Pancreas (tissue), 10 donors: Measurements from ENCODE around the gene MAB21L1. TPM values are rescaled to one million over a fixed set of nuclear protein-coding genes. Genes with fewer than 3 reads are reported as not detected.

Experiments
- ATAC-seq, 4 donors: fragments of 200-7000 bp; cut with Tn5 transposase; one replicate each; pipeline versions ENCODE4 v1.8.0 to v1.9.1; 2020; ENCODE audit warnings: mild to moderate bottlenecking in 4 of 4, moderate library complexity in 4 of 4
- DNase-seq, 6 donors: peaks; one replicate each; pipeline ENCODE4 v3.0.0-alpha.2; 2020
- FAIRE-seq: peaks from 2 replicates; lab custom pipeline; 2012; peaks lifted over from hg19 to GRCh38; lab: Jason Lieb, UNC
- H3K27ac ChIP-seq, 4 donors: fragments of 200-600 bp; sonication (generic); 1 replicate in 3 of 4; 2 replicates in 1 of 4; pipeline versions ENCODE4 v1.5.0 to v1.8.0; 2020
- H3K27me3 ChIP-seq, 4 donors: fragments of 200-600 bp; one replicate each; pipeline ENCODE4 v1.8.0; 2021
- H3K36me3 ChIP-seq, 3 donors: fragments of 200-600 bp; sonication (generic) in 1 of 3; one replicate each; pipeline versions ENCODE4 v1.5.0 to v1.8.0; 2020 to 2021
- H3K4me1 ChIP-seq, 3 donors: fragments of 200-600 bp; one replicate each; pipeline ENCODE4 v1.8.0; 2021
- H3K4me3 ChIP-seq, 4 donors: fragments of 200-600 bp; sonication (generic) in 2 of 4; one replicate each; pipeline versions ENCODE4 v1.5.0 to v1.8.0; 2020 to 2021
- H3K9me3 ChIP-seq, 4 donors: fragments of 200-600 bp; one replicate each; pipeline ENCODE4 v1.8.0; 2021
- CTCF ChIP-seq, 4 donors: fragments of 200-600 bp; sonication (generic) in 3 of 4; IDR thresholded peaks; one replicate each; pipeline versions ENCODE4 v1.5.0 to v1.8.0; 2021; ENCODE audit warnings: antibody characterized with exemption in 4 of 4
- WGBS, 2 donors: extraction: QIAGEN DNeasy Blood & Tissue Kit; methylation state at CpG; one replicate each; pipeline ENCODE4 v1.1.7; 2013; 5-methylcytosine and 5-hydroxymethylcytosine counted together
- intact Hi-C, 3 donors: fragments of 100-400 bp; cut with DNase I; formaldehyde crosslinking; loops; one replicate each; pipeline versions ENCODE4 v1.11.1 to v1.14.2; 2022
- polyA plus RNA-seq, 2 donors: library from polyadenylated mRNA; stranded (reverse); fragments of 200-250 nt; gene quantifications; one replicate each; pipeline ENCODE4 v1.2.3, GENCODE V29; 2013
- total RNA-seq, 6 donors: library from RNA; stranded (reverse); fragmentation: NEBNext Ultra II Directional in 4 of 6; extraction: Animal tissue kit (Norgen Biotek cat#: 25700) in 4 of 6; gene quantifications; one replicate each; pipeline versions ENCODE4 v1.2.1 to v1.2.4, GENCODE V29; 2021 to 2023
- donor health status: healthy with polysubstance abuse.
- donor health status: DM: no; HTN: no; CAD: no; lungs with moderate emphysema.
- donor health status: DM: no; HTN: no; CAD: no.
- donor health status: control.
- donor health status: control.
- donor health status: Bipolar disorder and iron deficiency.
- donor health status: DM: yes; HTN: yes; CAD: no.
- donor health status: DM: no; HTN: no; CAD: no.
- donor health status: DM: no; HTN: no; CAD: no.
- donor health status: DM: yes; HTN: yes; CAD: no.

Gene MAB21L1
- total and polyA plus RNA-seq, 8 donors, result 0.09 to 0.26 (median 0.13) TPM; not detected in 4

GRCh38 chr13:35499676-35500075 lies 23.2 kb upstream of the MAB21L1 start:
- Histone ChIP-seq H3K4me1 (no peaks in the 10 kb centered on the region), H3K4me3 (no peak overlapping the region), H3K27ac (no peak overlapping the region), H3K36me3 (no peaks in the 10 kb centered on the region), H3K27me3 (no peaks in the 10 kb centered on the region), H3K9me3 (no peaks in the 10 kb centered on the region)
- ATAC-seq (no peak), FAIRE-seq (no peak), DNase-seq (no peak)
- TF ChIP-seq CTCF (IDR thresholded peaks at IDR 0.05), result no peak
- 82 to 83% methylated on average over 4 of the region's 4 CpGs for WGBS, 2 donors
- intact Hi-C loops, result no loop called here

GRCh38 chr13:35499196-35499662 lies 22.7 kb upstream of the MAB21L1 start:
- Histone ChIP-seq H3K27ac (no peak overlapping the region), H3K27me3 (no peaks in the 10 kb centered on the region), H3K9me3 (no peaks in the 10 kb centered on the region), H3K4me3 (no peak overlapping the region), H3K36me3 (no peaks in the 10 kb centered on the region), H3K4me1 (no peaks in the 10 kb centered on the region)
- FAIRE-seq (no peak), ATAC-seq (no peak), DNase-seq (no peak)
- WGBS, 2 donors, result 92 to 96% methylated on average over 2 of the region's 2 CpGs
- intact Hi-C loops, result no loop called here
- TF ChIP-seq CTCF (IDR thresholded peaks at IDR 0.05), result no peak

- no peaks in the 10 kb centered on the region for H3K27me3 ChIP-seq
- no peak overlapping the region for H3K4me3 ChIP-seq
- H3K36me3 ChIP-seq, result no peaks in the 10 kb centered on the region
- no peak for TF ChIP-seq CTCF (IDR thresholded peaks at IDR 0.05)
- H3K9me3 ChIP-seq, result no peaks in the 10 kb centered on the region
- H3K27ac ChIP-seq, result no peak overlapping the region
- H3K4me1 ChIP-seq, result no peaks in the 10 kb centered on the region
- intact Hi-C loops, result no loop called here
- ATAC-seq (no peak), DNase-seq (no peak), FAIRE-seq (no peak)
Observed at GRCh38 chr13:35498231-35498630, 21.7 kb upstream of the MAB21L1 start.

- no peak for DNase-seq
Observed at GRCh38 chr13:35496761-35497386, 20.4 kb upstream of the MAB21L1 start.

More at GRCh38 chr13:35496761-35497386, 20.4 kb upstream of the MAB21L1 start:
- no peaks in the 10 kb centered on the region for H3K27me3 ChIP-seq
- no peaks in the 10 kb centered on the region for H3K36me3 ChIP-seq
- no peaks in the 10 kb centered on the region for H3K9me3 ChIP-seq
- H3K27ac ChIP-seq, result no peak overlapping the region
- FAIRE-seq (no peak), ATAC-seq (no peak)
- TF ChIP-seq CTCF (IDR thresholded peaks at IDR 0.05), result no peak
- H3K4me3 ChIP-seq, result no peak overlapping the region
- intact Hi-C loops, result no loop called here
- no peaks in the 10 kb centered on the region for H3K4me1 ChIP-seq
- WGBS, 2 donors, result 96 to 99% methylated on average over 2 of the region's 2 CpGs
